NCI-H2029 treated with DMSO at 0.1 percent for 48 hours (cell line): ENCODE results near the gene AP1AR.
"Not testable (repeated sequence)": the region's sequence is repeated elsewhere in the genome, so short reads cannot be mapped to it uniquely, and the experiment has no call there.

ENCODE experiments used
- DNase-seq: peaks from one replicate; lab custom pipeline; 2025; lab: John Stamatoyannopoulos, UW

Gene AP1AR

DNA sequence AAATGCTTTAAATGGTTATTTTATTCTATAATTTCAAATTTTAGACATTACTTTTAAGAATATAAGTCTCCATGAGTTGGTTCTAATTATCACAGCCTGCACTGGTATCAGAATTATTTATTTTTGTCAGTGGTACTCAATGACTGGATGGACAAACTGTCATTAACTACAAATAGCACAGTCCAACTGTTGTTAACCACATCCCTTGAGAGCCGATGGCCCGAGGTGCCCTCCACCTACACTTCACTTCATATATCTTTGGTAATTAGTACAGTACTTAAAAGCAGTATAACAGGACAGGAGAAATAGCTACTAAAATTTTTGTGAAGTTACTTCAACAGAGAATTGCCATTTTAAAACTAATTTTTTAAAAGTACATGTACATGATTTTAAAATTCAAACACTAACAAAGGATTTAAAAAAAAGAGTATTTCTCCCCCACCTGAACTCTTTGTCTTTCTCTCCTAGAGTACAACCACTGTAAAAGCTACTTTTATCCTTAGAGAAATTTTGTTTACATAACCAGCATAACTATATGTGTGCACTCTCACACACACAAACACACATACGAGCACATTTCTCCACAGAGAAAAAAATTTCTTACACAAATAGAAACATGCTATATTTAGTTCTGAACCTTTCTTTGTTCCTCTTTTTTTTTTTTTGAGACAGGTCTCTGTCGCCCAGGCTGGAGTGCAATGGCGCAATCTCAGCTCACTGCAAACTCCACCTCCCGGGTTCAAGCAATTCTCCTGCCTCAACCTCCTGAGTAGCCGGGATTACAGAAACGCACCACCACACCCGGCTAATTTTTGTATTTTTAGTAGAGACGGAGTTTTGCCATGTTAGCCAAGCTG, 47.7 kb downstream of the AP1AR start:
- no peak for DNase-seq

DNA sequence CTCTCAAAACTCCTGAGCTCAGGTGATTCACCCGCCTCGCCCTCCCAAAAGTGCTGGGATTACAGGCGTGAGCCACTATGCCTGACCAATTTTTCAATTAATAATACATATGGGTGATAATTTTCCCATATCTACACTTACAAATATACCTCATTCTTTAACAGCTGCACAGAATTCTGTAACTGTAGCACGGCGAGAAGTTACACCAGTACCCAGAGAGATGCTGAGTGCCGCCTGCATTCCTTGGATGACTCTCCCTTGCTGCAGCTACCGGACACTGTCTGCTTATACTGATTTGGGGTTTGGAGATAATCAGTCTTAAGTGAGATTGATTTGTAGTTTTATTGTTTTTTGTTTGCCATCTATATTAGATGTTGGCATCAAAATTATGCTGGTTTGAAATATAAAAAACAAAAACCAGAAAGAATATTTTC, 48.3 kb downstream of the AP1AR start:
- no peak for DNase-seq

DNA sequence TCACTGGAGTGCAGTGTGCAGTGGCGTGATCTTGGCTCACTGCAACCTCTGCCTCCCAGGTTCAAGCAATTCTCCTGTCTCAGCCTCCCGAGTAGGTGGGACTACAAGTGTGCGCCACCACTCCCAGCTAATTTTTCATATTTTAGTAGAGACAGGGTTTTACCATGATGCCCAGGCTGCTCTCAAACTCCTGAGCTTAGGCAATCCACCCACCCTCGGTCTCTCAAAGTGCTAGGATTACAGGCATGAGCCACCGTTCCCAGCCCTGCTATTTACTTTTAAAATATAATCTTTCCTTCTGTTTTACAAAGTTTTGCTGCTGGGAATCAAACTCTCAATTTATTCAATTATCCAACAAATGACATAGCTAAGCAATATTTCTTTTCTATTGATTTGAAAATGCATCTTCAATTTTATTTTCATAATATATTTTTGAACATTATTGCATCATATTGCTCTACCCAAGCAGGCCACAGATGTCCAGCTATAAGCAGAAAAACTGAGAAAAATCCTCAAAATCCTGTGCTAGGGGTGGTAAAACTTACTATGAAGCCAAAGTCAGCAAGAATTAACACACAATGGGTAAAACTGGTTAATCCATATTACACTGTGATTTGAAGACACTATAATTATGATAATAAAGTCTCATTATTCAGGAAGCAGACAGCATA, 48.9 kb downstream of the AP1AR start:
- no peak for DNase-seq

DNA sequence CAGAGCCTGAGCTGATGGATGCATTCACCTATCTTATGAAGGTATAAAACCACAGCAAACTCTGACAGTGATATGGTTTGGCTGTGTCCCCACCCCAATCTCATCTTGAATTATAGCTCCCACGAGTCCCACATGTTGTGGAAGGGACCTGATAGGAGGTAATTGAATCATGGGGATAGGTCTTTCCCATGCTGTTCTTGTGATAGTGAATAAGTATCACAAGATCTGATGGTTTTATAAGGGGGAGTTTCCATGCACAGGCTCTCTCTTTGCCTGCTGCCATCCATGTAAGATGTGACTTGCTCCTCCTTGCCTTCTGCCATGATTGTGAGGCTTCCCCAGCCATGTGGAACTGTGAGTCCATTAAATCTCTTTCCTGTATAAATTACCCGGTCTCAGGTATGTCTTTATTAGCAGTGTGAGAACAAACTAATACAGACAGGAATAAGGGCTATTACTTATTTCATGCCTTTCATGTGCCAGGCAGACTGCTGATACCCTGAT, 50.4 kb downstream of the AP1AR start:
- DNase-seq, result not testable (repeated sequence)

DNA sequence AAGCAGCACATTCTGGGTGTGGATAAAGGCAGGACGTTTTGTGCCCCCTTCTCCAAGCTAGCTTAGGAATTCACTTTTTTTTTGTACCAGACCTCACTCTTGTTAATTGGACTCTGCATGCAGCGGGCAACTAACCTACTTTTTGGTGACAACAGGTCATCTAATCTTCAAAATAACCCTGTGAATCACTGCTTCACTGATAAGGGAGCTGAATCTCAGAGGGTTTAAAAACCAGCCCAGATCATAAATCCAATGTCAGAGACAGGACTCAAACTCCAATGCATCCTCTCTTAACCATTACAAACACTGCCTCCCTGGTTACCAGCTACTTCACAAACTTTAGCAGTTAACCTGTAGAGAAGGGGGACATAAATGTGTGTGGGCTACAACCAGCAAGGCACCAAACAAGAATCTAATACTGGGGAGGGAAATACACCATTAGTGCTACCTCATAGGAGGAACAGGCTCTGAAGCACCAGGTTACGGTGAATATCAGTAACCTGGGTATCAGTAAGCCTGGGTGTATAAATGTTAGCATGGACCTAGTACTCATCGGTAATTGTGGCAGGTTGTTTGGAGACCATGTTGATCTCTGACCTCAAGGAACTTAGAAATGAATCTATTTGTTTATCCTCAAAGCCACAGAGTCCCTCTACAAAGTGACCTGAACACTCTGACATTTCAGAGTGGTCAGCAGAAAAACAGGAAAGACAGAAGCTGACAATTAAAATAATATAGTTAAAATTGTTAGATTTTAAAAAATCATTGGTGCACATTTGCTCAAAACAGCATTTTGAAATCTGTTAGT, 51.5 kb downstream of the AP1AR start:
- no peak for DNase-seq

DNA sequence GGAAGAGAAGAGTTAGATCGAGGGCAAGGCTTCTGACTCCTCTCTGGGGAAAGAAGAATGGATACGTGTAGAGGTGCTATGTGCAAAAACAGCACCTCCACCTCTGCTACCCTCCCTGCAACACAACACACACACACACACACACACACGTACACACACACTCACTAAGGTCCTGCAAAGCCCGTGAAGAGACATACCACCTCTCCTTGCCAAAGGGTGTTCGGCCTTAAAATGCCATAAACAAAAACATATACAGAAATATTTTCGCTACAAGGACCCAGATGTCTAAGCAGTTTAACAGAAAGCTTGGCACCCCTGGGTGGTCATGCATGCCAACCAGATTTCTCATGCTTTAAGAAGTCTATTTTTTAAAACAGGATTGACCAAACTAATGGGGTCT, 52.6 kb downstream of the AP1AR start:
- DNase-seq, result no peak

DNA sequence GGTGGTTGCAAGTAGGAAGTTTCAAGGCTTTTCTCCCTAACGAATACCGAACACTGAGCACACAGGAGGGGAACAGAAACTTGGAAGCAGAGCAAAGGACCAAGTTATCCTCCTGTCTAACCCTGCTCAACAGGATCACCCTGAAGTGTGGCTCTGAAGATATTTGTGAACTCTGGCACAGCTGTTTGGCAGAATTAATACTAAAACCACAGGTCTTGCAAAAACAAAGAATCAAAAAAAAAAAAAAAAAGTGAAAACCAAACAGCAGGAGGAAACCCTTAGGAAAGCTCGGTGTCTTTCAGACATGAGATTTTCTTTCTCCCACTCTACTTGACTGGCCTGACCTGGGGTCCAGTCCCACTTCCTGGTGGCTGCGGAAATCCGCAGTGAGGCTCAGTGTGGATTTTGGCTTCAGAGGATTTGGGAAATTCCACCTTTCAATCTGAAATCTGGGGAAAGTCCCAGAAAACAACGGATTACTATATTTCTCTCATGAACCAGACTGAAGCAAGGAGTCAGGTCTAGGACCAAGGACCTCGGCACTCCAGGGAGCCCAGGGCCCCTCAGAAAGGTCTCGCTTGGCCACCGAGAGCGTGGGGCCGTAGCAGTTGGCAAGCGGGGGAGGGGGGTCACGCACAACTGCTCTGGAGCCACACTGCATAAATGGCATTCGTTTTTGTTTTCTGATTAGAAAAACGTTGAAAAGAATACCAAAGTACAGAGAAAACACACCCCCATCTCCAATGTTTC, 53.2 kb downstream of the AP1AR start:
- no peak for DNase-seq

DNA sequence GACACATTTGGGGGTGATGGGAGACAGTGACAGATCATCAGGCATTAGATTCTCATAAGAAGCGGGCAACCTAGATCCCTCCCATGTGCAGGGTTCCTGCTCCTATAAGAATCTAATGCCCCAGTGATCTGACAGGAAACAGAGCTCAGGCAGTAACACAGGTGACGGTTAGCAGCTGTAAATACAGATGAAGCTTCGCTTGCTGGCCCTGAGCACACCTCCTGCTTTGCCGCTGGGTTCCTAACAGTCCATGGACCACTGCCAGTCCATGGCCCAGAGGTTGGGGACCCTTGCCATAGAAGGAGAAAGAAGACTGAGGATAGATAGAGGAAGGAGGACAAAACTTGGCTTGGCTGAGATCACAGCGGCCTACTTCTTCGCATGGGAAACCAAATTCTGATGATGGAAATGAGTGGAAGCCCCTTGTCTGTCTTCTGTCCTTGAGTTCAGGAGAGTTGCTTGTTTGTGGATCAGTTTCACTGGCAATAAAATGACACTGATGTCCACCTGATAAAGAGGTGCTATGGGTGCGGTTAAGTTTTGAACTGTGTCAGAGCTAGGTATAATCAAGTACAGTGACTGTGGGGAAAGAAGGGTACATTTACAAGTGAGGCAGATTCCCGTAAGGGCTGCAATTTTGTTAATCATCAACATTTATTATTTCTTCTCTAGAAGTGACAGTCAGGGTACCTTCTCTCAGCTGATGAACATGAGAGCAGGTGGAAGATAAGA, 55.8 kb downstream of the AP1AR start:
- DNase-seq, result no peak

DNA sequence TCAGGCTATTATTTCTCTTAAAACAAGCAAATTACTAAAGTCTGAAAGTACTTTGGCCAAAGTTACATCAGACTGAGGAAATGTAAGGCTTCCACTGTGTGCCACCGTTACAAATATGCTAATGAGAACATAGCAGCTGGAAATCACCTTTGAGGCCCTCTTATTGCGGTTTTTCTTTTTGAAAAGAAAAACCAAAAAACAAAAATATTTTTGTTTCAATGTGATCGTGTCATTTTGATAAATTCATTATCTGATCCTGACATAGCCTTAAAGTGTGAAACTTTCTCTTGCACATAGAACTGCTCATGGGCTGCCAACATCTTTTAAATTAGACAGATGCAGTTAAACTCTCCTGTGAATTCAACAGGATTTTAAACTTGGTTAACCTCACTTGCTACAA, 56.9 kb downstream of the AP1AR start:
- no peak for DNase-seq

DNA sequence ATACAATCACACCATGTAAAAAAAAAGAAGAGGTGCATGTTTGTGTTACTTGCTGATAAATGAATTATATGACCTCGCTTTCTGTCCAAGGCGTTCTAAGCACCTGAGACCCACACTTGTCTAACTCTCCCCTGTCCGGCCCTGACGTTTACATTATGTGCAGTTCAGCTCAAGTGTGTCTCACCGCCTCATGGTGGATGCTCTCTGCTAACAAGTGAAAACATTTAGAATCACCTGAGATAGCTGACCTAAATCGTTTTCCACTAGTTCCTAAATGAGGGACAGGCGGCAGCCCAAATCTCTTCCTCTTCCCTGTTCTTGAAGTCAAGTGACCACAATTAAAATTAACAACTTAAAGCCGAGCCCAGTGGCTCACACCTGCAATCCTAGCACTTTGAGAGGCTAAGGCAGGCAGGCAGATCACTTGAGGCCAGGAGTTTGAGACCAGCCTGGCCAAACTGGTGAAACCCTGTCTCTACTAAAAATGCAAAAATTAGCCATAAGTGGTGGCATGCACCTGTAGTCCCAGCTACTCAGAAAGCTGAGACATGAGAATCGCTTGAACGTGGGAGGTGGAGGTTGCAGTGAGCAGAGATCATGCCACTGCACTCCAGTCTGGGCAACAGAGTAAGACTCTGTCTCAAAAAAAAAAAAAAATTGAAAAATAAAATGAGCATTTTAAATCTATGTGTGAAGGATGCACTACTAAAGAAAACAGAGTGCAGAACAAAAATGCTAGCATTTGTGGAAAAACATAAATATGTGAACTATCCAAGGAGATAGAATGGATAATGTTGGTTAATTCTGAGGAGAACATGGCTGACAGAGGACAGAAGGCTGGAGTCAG, 58.0 kb downstream of the AP1AR start:
- DNase-seq, result no peak

DNA sequence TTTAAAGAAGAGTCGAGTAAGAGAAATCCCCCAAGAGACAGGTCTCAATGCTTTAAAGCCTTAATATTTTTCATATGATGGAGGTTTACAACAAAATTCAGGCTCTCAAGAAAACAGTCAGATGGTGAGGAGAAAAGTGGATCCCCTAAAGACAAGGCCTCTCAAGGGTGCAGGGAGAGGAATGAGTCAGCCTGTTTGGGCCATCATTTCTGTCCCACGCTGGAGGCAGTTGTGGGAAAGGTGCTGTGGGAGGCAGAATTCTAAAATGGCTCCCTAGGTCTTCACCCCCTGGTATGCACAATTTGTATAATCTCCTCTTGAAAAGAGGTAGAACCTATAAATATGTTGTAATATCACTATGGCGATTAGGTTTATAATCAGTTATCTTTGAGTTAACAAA, 58.8 kb downstream of the AP1AR start:
- DNase-seq, result no peak

DNA sequence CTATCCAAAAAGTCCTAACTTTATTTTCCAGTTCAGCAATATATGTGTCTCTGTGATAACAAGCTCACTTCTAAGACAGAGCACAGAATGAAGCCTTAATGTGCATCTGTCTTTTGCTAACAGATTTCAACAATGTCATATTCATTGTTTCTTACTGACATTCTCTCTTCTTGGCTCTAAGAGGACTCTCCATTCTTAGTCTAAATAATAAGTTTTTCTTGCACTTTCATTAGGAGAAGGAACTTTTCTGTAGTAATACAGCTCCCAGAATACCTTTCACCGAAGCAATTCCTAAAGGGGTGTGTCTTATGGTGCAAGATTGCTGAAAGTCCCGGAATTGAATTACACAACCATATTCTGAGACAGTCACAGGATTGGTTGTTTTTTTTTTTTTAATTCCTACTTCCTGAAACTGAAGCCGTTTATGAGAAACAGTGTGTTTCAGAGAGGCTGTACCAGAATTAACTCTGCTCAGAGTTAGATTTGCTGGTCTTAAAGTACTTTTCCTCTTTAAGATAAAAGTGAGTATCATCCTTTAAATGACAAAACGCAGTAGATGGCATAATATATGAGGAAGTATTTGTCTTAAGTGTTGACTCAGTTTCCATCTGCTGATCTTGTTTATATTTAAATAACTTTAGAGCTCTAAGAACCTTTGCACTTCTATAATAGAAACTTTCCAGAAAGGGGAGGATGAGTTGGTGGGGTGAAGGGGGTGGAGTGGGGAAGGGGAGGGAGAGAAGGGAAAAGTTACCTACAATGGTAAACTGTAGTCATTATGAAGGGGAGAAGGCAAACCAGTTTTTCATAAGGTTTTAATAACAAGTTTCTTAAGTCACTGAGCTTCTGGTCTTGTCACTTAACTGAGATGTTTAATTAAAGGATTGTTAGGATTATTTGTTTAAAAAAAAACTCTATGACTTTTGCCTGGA, 65.6 kb downstream of the AP1AR start, which contains the start of gene ALPK1:
TSS of gene ALPK1 (plus strand) at position 421 of the 932 bp plus-strand sequence.
- no peak for DNase-seq

DNA sequence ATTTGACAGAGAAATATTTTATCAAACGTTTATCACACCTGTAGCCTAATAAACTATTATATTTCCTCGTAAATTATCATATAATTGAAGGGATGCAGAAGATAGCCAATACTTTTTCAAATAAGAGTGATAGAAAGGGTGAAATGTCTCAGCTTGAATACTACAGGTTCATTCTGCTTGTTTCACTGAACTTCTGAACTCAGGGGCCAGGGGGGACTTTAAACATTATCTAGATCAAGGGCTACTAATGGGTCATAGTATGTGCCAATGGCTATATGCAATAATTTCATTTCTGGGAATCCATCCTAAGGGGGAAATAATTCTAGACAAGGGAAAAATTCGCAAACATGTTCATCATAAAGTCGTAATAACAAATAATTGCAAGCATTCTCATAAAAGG, 68.1 kb downstream of the AP1AR start:
- DNase-seq, result no peak

DNA sequence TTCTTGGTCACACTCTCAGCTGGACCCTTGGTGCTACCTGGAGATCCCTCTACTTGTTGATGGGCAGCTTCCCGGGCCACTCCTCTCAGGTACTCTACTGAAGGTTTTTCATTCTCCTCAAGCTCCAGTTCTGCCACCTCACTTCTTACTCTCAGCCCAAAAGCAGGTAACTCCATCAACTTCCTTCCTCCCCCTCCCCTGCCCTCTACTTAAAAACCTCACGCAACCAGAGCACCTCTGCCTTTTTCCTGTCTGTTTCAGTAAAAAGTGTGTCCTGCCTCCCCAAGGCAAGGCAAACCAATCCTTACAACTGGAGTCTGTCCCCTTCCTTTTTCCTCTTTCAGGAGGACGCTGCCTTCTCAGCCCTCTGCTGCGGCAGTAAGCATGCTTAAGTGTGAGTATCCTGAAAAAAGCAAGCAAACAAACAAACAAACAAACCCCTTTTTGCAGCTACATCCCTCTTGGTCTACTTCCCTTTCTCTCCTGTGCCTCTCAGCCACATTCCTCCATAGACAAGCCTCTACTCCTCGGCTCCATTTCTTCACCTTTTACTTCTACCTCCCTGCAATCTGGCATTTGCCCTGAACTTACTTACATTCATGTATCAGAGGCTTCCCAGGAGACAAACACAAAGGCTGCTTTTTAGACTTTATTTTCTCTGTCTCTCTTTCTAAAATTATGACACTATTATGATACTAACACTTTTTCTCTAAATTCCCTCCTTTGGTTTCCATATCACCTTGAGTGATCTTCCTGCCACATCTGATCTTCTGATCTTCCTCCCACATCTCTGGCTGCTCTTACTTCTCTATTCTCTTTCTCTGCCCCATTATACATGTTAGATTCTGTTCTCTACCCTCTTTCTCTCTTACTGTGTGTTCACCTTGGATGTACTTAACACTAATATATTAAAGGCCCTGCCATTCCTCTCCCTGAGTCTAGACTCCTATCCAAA, 71.0 kb downstream of the AP1AR start:
- no peak for DNase-seq

DNA sequence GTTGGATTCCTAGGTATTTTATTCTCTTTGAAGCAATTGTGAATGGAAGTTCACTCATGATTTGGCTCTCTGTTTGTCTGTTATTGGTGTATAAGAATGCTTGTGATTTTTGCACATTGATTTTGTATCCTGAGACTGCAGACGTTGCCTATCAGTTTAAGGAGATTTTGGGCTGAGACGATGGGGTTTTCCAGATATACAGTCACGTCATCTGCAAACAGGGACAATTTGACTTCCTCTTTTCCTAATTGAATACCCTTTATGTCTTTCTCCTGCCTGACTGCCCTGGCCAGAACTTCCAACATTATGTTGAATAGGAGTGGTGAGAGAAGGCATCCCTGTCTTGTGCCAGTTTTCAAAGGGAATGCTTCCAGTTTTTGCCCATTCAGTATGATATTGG, 73.9 kb downstream of the AP1AR start:
- not testable (repeated sequence) for DNase-seq

DNA sequence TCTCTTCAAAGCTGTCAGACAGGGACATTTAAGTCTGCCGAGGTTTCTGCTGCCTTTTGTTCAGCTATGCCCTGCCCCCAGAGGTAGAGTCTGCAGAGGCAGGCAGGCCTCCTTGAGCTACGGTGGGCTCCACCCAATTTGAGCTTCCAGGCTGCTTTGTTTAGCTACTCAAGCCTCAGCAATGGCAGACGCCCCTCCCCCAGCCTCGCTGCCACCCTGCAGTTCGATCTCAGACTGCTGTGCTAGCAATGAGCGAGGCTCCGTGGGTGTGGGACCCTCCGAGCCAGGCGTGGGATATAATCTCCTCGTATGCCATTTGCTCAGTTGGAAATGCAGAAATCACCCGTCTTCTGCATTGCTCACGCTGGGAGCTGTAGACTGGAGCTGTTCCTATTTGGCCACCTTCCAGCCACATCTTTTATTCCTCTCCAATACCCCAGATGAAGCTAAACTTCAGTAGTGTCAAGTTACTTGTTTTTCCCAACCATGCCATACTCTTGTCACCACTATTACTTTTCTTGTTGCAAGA, 77.7 kb downstream of the AP1AR start:
- not testable (repeated sequence) for DNase-seq

DNA sequence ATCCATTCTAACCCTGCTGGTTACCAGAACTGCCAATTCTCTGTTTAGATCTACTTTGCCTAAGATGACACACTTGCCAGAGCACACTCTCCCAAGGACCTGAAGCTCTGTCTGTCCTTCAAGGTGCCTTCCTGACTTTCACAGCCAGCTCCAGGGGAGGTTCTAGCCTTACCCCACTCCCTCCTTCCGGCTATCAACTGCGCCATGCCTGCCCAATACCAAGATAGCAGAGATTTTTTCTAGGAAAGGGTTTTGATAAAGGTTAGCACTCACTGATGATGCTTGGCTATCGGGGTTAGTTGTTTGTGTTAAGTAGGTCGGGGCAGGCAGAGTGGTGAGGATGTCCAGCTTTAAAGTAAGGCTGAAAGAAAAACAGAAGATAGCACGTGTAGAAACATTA, 79.9 kb downstream of the AP1AR start:
- DNase-seq, result no peak
